ENCODE measurements around the gene TMEM184B.

- TF ChIP-seq EZH2 (IDR thresholded peaks at IDR 0.05; ENCODE audit: borderline replicate concordance, low read length), result no peak
- TF ChIP-seq, protein P1, sequence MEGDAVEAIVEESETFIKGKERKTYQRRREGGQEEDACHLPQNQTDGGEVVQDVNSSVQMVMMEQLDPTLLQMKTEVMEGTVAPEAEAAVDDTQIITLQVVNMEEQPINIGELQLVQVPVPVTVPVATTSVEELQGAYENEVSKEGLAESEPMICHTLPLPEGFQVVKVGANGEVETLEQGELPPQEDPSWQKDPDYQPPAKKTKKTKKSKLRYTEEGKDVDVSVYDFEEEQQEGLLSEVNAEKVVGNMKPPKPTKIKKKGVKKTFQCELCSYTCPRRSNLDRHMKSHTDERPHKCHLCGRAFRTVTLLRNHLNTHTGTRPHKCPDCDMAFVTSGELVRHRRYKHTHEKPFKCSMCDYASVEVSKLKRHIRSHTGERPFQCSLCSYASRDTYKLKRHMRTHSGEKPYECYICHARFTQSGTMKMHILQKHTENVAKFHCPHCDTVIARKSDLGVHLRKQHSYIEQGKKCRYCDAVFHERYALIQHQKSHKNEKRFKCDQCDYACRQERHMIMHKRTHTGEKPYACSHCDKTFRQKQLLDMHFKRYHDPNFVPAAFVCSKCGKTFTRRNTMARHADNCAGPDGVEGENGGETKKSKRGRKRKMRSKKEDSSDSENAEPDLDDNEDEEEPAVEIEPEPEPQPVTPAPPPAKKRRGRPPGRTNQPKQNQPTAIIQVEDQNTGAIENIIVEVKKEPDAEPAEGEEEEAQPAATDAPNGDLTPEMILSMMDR (conservative IDR thresholded peaks at IDR 0.05 in 1 of 2, IDR thresholded peaks at IDR 0.05 in 1 of 2; ENCODE audit: extremely low read depth in 1 of 2, insufficient read depth in 1 of 2, low read depth in 1 of 2, low read length in 2 of 2), result no peak
Measured at GRCh38 chr22:38308791-38309498, 36.1 kb upstream of the TMEM184B start.

Data from mammary epithelial cell (primary cell).